Measurements from ENCODE around the gene ARIH1.
"Not testable (repeated sequence)": the region's sequence is repeated elsewhere in the genome, so short reads cannot be mapped to it uniquely, and the experiment has no call there.

The ARIH1 gene

GRCh38 chr15:72473614-72474465 is at the start of gene ARIH1:
Gene ARIH1 (plus strand): TSS chr15:72474330. CDS start chr15:72474640, 310 bp downstream.
- DNase-seq, result peak; percentile 96

- no peak for DNase-seq
Observed at GRCh38 chr15:72426753-72427152, 47.4 kb upstream of the ARIH1 start.

- DNase-seq, result no peak
Observed at GRCh38 chr15:72437650-72438316, 36.3 kb upstream of the ARIH1 start.

- DNase-seq, result not testable (repeated sequence)
Observed at GRCh38 chr15:72442848-72443247, 31.3 kb upstream of the ARIH1 start.

- DNase-seq, result no peak
Observed at GRCh38 chr15:72445426-72445825, 28.7 kb upstream of the ARIH1 start.

GRCh38 chr15:72450805-72451204 is 23.3 kb upstream of the ARIH1 start:
- no peak for DNase-seq

GRCh38 chr15:72451224-72451623 is 22.9 kb upstream of the ARIH1 start:
- no peak for DNase-seq

- DNase-seq, result no peak
Observed at GRCh38 chr15:72456684-72457083, 17.4 kb upstream of the ARIH1 start.

GRCh38 chr15:72460402-72460801 is 13.7 kb upstream of the ARIH1 start:
- DNase-seq, result no peak

GRCh38 chr15:72463702-72464101 is 10.4 kb upstream of the ARIH1 start:
- no peak for DNase-seq

GRCh38 chr15:72464251-72464650 is 9.9 kb upstream of the ARIH1 start:
- no peak for DNase-seq

GRCh38 chr15:72468103-72468502 is 6.0 kb upstream of the ARIH1 start:
- no peak for DNase-seq

- no peak for DNase-seq
Observed at GRCh38 chr15:72472992-72473610, 1.0 kb upstream of the ARIH1 start.

GRCh38 chr15:72474466-72474911 is 359 bp downstream of the ARIH1 start:
- no peak for DNase-seq

- peak; percentile 83 for DNase-seq
Observed at GRCh38 chr15:72474912-72475628, 940 bp downstream of the ARIH1 start.

GRCh38 chr15:72475674-72476073 is 1.5 kb downstream of the ARIH1 start:
- DNase-seq, result no peak

GRCh38 chr15:72476330-72476729 is 2.2 kb downstream of the ARIH1 start:
- not testable (repeated sequence) for DNase-seq

GRCh38 chr15:72481015-72481659 is 7.0 kb downstream of the ARIH1 start:
- no peak for DNase-seq

GRCh38 chr15:72482275-72482674 is 8.1 kb downstream of the ARIH1 start:
- DNase-seq, result no peak

- no peak for DNase-seq
Observed at GRCh38 chr15:72483279-72483678, 9.1 kb downstream of the ARIH1 start.

GRCh38 chr15:72486144-72486543 is 12.0 kb downstream of the ARIH1 start:
- no peak for DNase-seq

- DNase-seq, result no peak
Observed at GRCh38 chr15:72487070-72487797, 13.1 kb downstream of the ARIH1 start.
